ENCODE measurements around the gene MARCHF5.

Gene MARCHF5

DNA sequence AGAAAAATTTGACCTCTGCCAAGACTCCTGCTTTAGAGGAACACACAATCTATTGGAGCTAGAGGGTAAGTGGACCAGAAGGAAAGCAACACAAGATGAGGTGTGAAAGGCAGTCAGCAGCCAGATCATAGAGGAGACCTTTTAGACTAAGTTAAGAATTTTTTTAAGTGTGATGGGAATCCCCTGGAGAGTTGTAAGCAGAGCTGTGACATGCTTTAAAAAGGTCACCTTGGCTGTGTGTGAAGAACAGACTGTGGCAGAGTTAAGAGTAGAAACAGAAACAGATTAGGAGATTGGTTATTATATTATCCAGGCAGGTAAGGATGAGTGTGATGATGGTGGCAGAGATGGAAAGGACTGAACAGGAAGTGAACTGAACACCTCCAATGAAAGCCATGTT lies 23.6 kb upstream of the MARCHF5 start:
- TF ChIP-seq TAF1 (IDR thresholded peaks at IDR 0.05; ENCODE audit: borderline replicate concordance, insufficient read depth, low read length), result no peak
- no peak for TF ChIP-seq FOXP2 (optimal IDR thresholded peaks at IDR 0.05; ENCODE audit: borderline replicate concordance, extremely low read depth, extremely low read length, insufficient read depth)
- TF ChIP-seq POLR2AphosphoS5 (IDR thresholded peaks at IDR 0.05; ENCODE audit: low read depth, low read length), result no peak
- TF ChIP-seq SIN3A (IDR thresholded peaks at IDR 0.05; ENCODE audit: borderline replicate concordance, insufficient read depth, low read length), result no peak
- no peak for TF ChIP-seq REST (IDR thresholded peaks at IDR 0.05; ENCODE audit: insufficient read depth in 1 of 2, low read depth in 2 of 2, low read length in 2 of 2)

- TF ChIP-seq REST (IDR thresholded peaks at IDR 0.05; ENCODE audit: insufficient read depth in 1 of 2, low read depth in 2 of 2, low read length in 2 of 2), result no peak
- TF ChIP-seq POLR2AphosphoS5 (IDR thresholded peaks at IDR 0.05; ENCODE audit: low read depth, low read length), result no peak
- TF ChIP-seq FOXP2 (optimal IDR thresholded peaks at IDR 0.05; ENCODE audit: borderline replicate concordance, extremely low read depth, extremely low read length, insufficient read depth), result no peak
- no peak for TF ChIP-seq TAF1 (IDR thresholded peaks at IDR 0.05; ENCODE audit: borderline replicate concordance, insufficient read depth, low read length)
- TF ChIP-seq SIN3A (IDR thresholded peaks at IDR 0.05; ENCODE audit: borderline replicate concordance, insufficient read depth, low read length), result no peak
Observed at GRCh38 chr10:92268748-92269147, 22.2 kb upstream of the MARCHF5 start.

- TF ChIP-seq REST (IDR thresholded peaks at IDR 0.05; ENCODE audit: insufficient read depth in 1 of 2, low read depth in 2 of 2, low read length in 2 of 2) (no peak), SIN3A (IDR thresholded peaks at IDR 0.05; ENCODE audit: borderline replicate concordance, insufficient read depth, low read length) (no peak), TAF1 (IDR thresholded peaks at IDR 0.05; ENCODE audit: borderline replicate concordance, insufficient read depth, low read length) (no peak), FOXP2 (optimal IDR thresholded peaks at IDR 0.05; ENCODE audit: borderline replicate concordance, extremely low read depth, extremely low read length, insufficient read depth) (no peak), POLR2AphosphoS5 (IDR thresholded peaks at IDR 0.05; ENCODE audit: low read depth, low read length) (no peak)
Observed at GRCh38 chr10:92274071-92274470, 16.9 kb upstream of the MARCHF5 start.

- no peak for TF ChIP-seq REST (IDR thresholded peaks at IDR 0.05; ENCODE audit: insufficient read depth in 1 of 2, low read depth in 2 of 2, low read length in 2 of 2)
- no peak for TF ChIP-seq POLR2AphosphoS5 (IDR thresholded peaks at IDR 0.05; ENCODE audit: low read depth, low read length)
- TF ChIP-seq FOXP2 (optimal IDR thresholded peaks at IDR 0.05; ENCODE audit: borderline replicate concordance, extremely low read depth, extremely low read length, insufficient read depth), result no peak
- no peak for TF ChIP-seq TAF1 (IDR thresholded peaks at IDR 0.05; ENCODE audit: borderline replicate concordance, insufficient read depth, low read length)
- TF ChIP-seq SIN3A (IDR thresholded peaks at IDR 0.05; ENCODE audit: borderline replicate concordance, insufficient read depth, low read length), result no peak
Observed at GRCh38 chr10:92278996-92279696, 11.8 kb upstream of the MARCHF5 start.
